Measurements from ENCODE around the gene GRM7. TPM values are rescaled to one million over a fixed set of nuclear protein-coding genes. Genes with fewer than 3 reads are reported as not detected.

The GRM7 gene
- total and polyA plus RNA-seq, 2 of the 4 experiments (the other 2 are of a cell fraction) = not detected

- no peak overlapping the region for H4K5ac ChIP-seq (ENCODE audit: low read depth, low read length)
- in situ Hi-C loops (cut with MboI; ENCODE audit: low sequenced_read_pairs) = no loop called here
- no peak overlapping the region for H2AK5ac ChIP-seq (ENCODE audit: low read depth, low read length)
- WGBS, 2 experiments (ENCODE audit: extremely low coverage in 2 of 2, insufficient read length in 1 of 2) = no CpG with 5 or more reads among the region's 1 CpG
- H3K9me1 ChIP-seq (ENCODE audit: insufficient read depth, low read length) = no peaks in the 10 kb centered on the region
- H2BK5ac ChIP-seq (ENCODE audit: low read depth, low read length, poor library complexity, severe bottlenecking) = no peak overlapping the region
- H3K9me3 ChIP-seq (ENCODE audit: control insufficient read depth, insufficient read depth, low read length) = peaks cover 4% of the 10 kb centered on the region; the same call in 1 of the 2 replicates
- no peak overlapping the region for H3K18ac ChIP-seq (ENCODE audit: low read depth, low read length)
- no peak overlapping the region for H4K91ac ChIP-seq (ENCODE audit: insufficient read depth, low read depth, low read length)
- H3K4ac ChIP-seq (ENCODE audit: low read depth, low read length) = no peak overlapping the region
- no peak overlapping the region for H4K8ac ChIP-seq (ENCODE audit: low read depth in 2 of 2, low read length in 2 of 2)
- CTCF ChIA-PET = no interaction called here
- DNase-seq = no peak
- no peak overlapping the region for H3K56ac ChIP-seq (ENCODE audit: extremely low read depth, insufficient read depth, low read length)
- no peak overlapping the region for H2AK9ac ChIP-seq (replicated peaks; ENCODE audit: low read depth, low read length, poor library complexity)
- dilution Hi-C loops (cut with HindIII; ENCODE audit: low sequenced_read_pairs, unreplicated experiment) = no loop called here
- no peaks in the 10 kb centered on the region for H3K4me1 ChIP-seq (ENCODE audit: control insufficient read depth, insufficient read depth, low read length)
- H3K27me3 ChIP-seq (ENCODE audit: control insufficient read depth, insufficient read depth, low read length) = no peaks in the 10 kb centered on the region
- H4K20me1 ChIP-seq (ENCODE audit: insufficient read depth, low read length) = no peaks in the 10 kb centered on the region
- no peak overlapping the region for H3K23ac ChIP-seq (ENCODE audit: low read depth, low read length)
- H3K9ac ChIP-seq (ENCODE audit: low read depth, low read length) = no peak overlapping the region
- no TSS peak for BruUV-seq (replicated peaks)
- ATAC-seq (ENCODE audit: low read depth) = no peak
- POLR2A ChIA-PET (ENCODE audit: unreplicated experiment) = no interaction called here
- no peaks in the 10 kb centered on the region for H3K79me1 ChIP-seq (ENCODE audit: low read depth in 1 of 2, low read length in 2 of 2)
- TF ChIP-seq SMC3 (IDR thresholded peaks at IDR 0.05; ENCODE audit: low read depth, low read length) = no peak
- no peak for TF ChIP-seq MAZ (IDR thresholded peaks at IDR 0.05; ENCODE audit: borderline replicate concordance, low read depth, low read length)
- TF ChIP-seq BHLHE40 (IDR thresholded peaks at IDR 0.05; ENCODE audit: low read depth, low read length) = no peak
- TF ChIP-seq CTCF (conservative IDR thresholded peaks at IDR 0.05; ENCODE audit: low read depth, low read length) = no peak
- TF ChIP-seq RCOR1 (IDR thresholded peaks at IDR 0.05; ENCODE audit: insufficient replicate concordance, low read length) = no peak
- TF ChIP-seq POLR2A (IDR thresholded peaks at IDR 0.05; ENCODE audit: low read depth, low read length) = no peak
- TF ChIP-seq CEBPB (IDR thresholded peaks at IDR 0.05; ENCODE audit: low read depth, low read length) = no peak
- TF ChIP-seq ELK1 (IDR thresholded peaks at IDR 0.05; ENCODE audit: borderline replicate concordance, low read depth, low read length) = no peak
- no peak for TF ChIP-seq FOS (IDR thresholded peaks at IDR 0.05; ENCODE audit: low read depth, low read length)
- TF ChIP-seq NFE2L2 (IDR thresholded peaks at IDR 0.05; ENCODE audit: low read depth, low read length) = no peak
- TF ChIP-seq CHD1 (IDR thresholded peaks at IDR 0.05; ENCODE audit: low read depth, low read length) = no peak
- no peak for TF ChIP-seq USF2 (IDR thresholded peaks at IDR 0.05; ENCODE audit: low read depth, low read length)
- TF ChIP-seq MAFK (IDR thresholded peaks at IDR 0.05; ENCODE audit: low read depth, low read length) = no peak
- TF ChIP-seq MXI1 (IDR thresholded peaks at IDR 0.05; ENCODE audit: borderline replicate concordance, low read depth, low read length) = no peak
- TF ChIP-seq RFX5 (IDR thresholded peaks at IDR 0.05; ENCODE audit: low read depth, low read length) = no peak
- TF ChIP-seq RAD21 (IDR thresholded peaks at IDR 0.05; ENCODE audit: low read length) = no peak
- H2BK15ac ChIP-seq (ENCODE audit: low read depth, low read length) = no peak overlapping the region
- no peak overlapping the region for H3K4me2 ChIP-seq (ENCODE audit: low read depth, low read length)
- H3K14ac ChIP-seq (replicated peaks; ENCODE audit: low read depth, low read length) = no peak overlapping the region
- no peak overlapping the region for H2AFZ ChIP-seq (replicated peaks; ENCODE audit: low read length, poor library complexity)
- no peak overlapping the region for H3K27ac ChIP-seq (ENCODE audit: insufficient read depth, low read length)
- H3K36me3 ChIP-seq (ENCODE audit: control insufficient read depth, insufficient read depth, low read length) = no peaks in the 10 kb centered on the region
- intact Hi-C loops (cut with micrococcal nuclease) = no loop called here
- no peak overlapping the region for H2BK20ac ChIP-seq (ENCODE audit: low read depth, low read length)
- H2BK120ac ChIP-seq (ENCODE audit: low read depth, low read length) = no peak overlapping the region
- no peak overlapping the region for H3K4me3 ChIP-seq (ENCODE audit: insufficient read depth, low read depth, low read length)
Observed at GRCh38 chr3:7733933-7734332, 873.0 kb downstream of the GRM7 start.

Data from IMR-90 (cell line).